BLaER1 treated with 17β-estradiol and CSF1 and Interleukin-3, amounts not matched to agents 10 nM and 100 nM (cell line): Measurements from ENCODE around the gene FNDC11.
A peak's percentile ranks its signal among the peaks of the same experiment; 100 is the strongest.

ENCODE experiments used
- H3K27ac ChIP-seq, 11 experiments: shearing (Covaris generic); formaldehyde crosslinking; 2 replicates each; pipeline ENCODE4 v1.8.1; 2022
- H3K27me3 ChIP-seq, 11 experiments: shearing (Covaris generic); formaldehyde crosslinking; 2 replicates each; pipeline ENCODE4 v1.8.1; 2022
- H3K36me3 ChIP-seq, 11 experiments: shearing (Covaris generic); formaldehyde crosslinking; 2 replicates each; pipeline ENCODE4 v1.8.1; 2022
- H3K4me1 ChIP-seq, 10 experiments: shearing (Covaris generic); formaldehyde crosslinking; 2 replicates each; pipeline ENCODE4 v1.8.1; 2022
- H3K4me2 ChIP-seq, 11 experiments: shearing (Covaris generic); formaldehyde crosslinking; 2 replicates each; pipeline ENCODE4 v1.8.1; 2022
- H3K4me3 ChIP-seq, 10 experiments: shearing (Covaris generic); formaldehyde crosslinking; 2 replicates each; pipeline ENCODE4 v1.8.1; 2022
- H3K9ac ChIP-seq, 11 experiments: shearing (Covaris generic); formaldehyde crosslinking; 2 replicates each; pipeline ENCODE4 v1.8.1; 2022
- H3K9me3 ChIP-seq, 11 experiments: shearing (Covaris generic); formaldehyde crosslinking; replicated peaks in 1 of 11; 2 replicates each; pipeline ENCODE4 v1.8.1; 2022
- H4K20me1 ChIP-seq, 11 experiments: shearing (Covaris generic); formaldehyde crosslinking; 2 replicates each; pipeline ENCODE4 v1.8.1; 2022
- Cebpa-rat ChIP-seq, 11 experiments: shearing (Covaris generic); IDR thresholded peaks; 2 replicates each; pipeline ENCODE4 v1.8.1; 2022

Gene FNDC11

DNA sequence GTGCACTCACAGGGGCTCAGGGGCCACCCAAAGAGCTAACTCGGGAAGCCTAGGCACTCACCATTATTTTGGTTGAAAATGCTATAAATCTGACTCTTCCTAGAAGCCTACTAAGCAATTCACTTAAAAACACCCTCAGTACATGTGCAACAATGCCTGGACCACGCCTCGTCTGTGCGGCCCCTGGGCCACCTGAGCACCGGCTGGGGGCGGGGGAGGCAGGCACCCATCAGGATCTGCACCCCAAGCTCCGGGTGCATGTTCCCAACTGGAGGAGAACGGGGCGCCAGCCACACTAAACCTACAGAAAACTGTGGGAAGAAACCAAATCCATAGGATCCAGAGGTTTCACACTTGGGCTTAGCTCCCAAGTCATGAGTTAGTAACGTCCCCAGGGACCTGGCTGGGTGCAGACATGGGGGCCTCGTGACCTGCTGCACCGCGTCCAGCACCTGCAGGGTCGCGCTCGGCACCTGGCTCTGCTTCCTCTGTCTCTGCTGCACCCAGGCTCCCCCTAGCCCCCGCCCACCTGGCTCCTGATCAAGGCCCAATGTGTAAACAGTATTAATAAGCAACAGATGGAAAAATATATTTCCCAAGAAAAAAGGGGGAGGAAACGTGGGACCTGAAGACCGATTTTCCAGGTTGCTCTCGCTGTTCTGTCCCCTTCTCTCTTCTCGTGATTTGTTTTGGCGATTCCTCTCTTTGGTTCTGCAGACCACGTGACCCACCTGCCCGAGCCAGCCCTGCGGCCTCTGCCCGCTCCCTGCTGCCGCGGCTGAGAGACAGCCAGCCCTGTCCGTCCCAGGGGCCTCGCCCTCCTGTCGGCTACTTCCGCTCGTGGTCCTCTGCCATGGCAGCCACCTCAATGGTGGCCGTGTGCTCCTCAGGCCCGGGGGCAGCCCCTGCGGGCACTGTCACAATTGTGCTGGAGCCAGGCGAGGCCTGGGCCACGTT is 35.6 kb downstream of the FNDC11 start:
- no peak for TF ChIP-seq Cebpa-rat (IDR thresholded peaks at IDR 0.05)
- peak overlapping the region in 8 of 11 experiments; percentile 67 to 83 (median 76); a peak in 15 of 22 replicates for H3K27ac ChIP-seq
- H3K36me3 ChIP-seq = peaks cover 46 to 64% (median 52%) of the 10 kb centered on the region in 11 experiments
- peaks cover 0 to 4% (median 0%) of the 10 kb centered on the region in 11 experiments; a peak in 4 of 22 replicates for H3K27me3 ChIP-seq
- peaks cover 27 to 65% (median 61%) of the 10 kb centered on the region in 10 experiments for H3K4me1 ChIP-seq
- peak overlapping the region in 1 of 10 experiments; percentile 2; a peak in 1 of 20 replicates for H3K4me3 ChIP-seq
- H4K20me1 ChIP-seq = peaks cover 5 to 81% (median 37%) of the 10 kb centered on the region in 11 experiments; a peak in 20 of 22 replicates
- no peaks in the 10 kb centered on the region for H3K9me3 ChIP-seq
- peak overlapping the region; percentile 77 to 98 (median 94); a peak in 21 of 22 replicates for H3K4me2 ChIP-seq
- peak overlapping the region in 8 of 11 experiments; percentile 40 to 70 (median 66); a peak in 11 of 22 replicates for H3K9ac ChIP-seq

- Histone ChIP-seq H3K4me3 (no peak overlapping the region), H3K27me3 (no peaks in the 10 kb centered on the region), H4K20me1 (peaks cover 5 to 86% (median 37%) of the 10 kb centered on the region in 11 experiments; a peak in 20 of 22 replicates), H3K4me1 (peaks cover 27 to 56% (median 51%) of the 10 kb centered on the region in 10 experiments), H3K4me2 (peak overlapping the region in 8 of 11 experiments; percentile 77 to 98 (median 94); a peak in 16 of 22 replicates), H3K9ac (no peak overlapping the region), H3K36me3 (peaks cover 51 to 67% (median 56%) of the 10 kb centered on the region in 11 experiments), H3K27ac (no peak overlapping the region), H3K9me3 (no peaks in the 10 kb centered on the region)
- TF ChIP-seq Cebpa-rat (IDR thresholded peaks at IDR 0.05) = no peak
Observed at GRCh38 chr20:63590218-63591146, 36.5 kb downstream of the FNDC11 start.

GRCh38 chr20:63591147-63591533 is 37.2 kb downstream of the FNDC11 start:
- no peak for TF ChIP-seq Cebpa-rat (IDR thresholded peaks at IDR 0.05)
- Histone ChIP-seq H3K4me2 (no peak overlapping the region), H3K9me3 (no peaks in the 10 kb centered on the region), H3K36me3 (peaks cover 58 to 74% (median 63%) of the 10 kb centered on the region in 11 experiments), H4K20me1 (peaks cover 5 to 92% (median 39%) of the 10 kb centered on the region in 11 experiments; a peak in 20 of 22 replicates), H3K4me1 (peaks cover 27 to 49% (median 45%) of the 10 kb centered on the region in 10 experiments), H3K9ac (no peak overlapping the region), H3K27me3 (no peaks in the 10 kb centered on the region), H3K27ac (no peak overlapping the region), H3K4me3 (no peak overlapping the region)

DNA sequence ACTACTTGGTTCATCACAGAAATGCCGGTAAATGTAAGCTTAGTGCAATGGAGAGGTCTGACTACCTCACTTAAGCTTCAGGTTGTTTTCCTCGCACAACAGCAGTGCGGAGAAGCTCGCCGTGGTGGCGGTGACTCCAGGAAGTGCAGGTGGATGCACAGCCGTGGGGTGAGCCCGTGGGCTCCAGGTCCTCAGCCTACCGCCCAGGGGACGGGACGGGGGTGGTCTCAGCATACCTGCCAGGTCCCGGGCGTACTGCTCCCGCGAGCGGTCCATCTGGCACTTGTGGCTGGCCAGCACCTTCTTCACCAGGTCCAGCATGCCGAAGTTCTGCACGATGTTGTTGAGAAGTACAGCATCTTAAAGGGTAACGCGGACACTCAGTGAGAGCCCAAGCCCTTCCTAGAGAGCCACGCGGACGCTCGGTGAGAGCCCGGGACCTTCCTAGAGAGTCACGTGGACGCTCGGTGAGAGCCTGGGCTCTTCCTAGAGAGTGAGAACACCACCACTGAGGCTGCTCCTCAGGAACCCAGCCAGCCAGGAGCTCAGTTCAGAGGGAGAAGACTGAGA is 37.9 kb downstream of the FNDC11 start:
- Histone ChIP-seq H3K27me3 (no peaks in the 10 kb centered on the region), H3K9ac (no peak overlapping the region), H3K4me2 (no peak overlapping the region), H3K27ac (no peak overlapping the region), H3K9me3 (no peaks in the 10 kb centered on the region), H3K36me3 (peaks cover 63 to 78% (median 70%) of the 10 kb centered on the region in 11 experiments), H4K20me1 (peaks cover 5 to 95% (median 42%) of the 10 kb centered on the region in 11 experiments; a peak in 20 of 22 replicates), H3K4me1 (peaks cover 22 to 42% (median 38%) of the 10 kb centered on the region in 10 experiments), H3K4me3 (no peak overlapping the region)
- no peak for TF ChIP-seq Cebpa-rat (IDR thresholded peaks at IDR 0.05)

DNA sequence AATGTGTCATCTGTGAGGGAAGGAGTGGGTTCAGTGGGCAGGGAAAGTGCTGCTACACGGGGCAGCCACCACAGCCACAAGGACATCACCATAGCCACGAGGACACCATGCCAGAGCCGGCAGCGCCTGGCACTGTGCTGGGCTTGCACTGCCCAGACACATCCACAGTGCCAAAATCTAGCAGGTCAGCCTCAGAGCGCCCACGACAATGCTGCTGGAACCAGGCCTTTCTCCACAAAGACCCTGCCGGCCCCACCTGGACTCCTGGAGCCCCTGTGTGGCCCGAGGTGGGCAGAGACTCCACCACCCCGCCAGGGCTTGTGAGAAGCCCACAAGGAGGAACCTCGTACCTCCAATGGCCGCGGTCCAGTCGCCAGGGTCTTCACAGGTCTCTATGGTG is 38.7 kb downstream of the FNDC11 start:
- Histone ChIP-seq H3K4me2 (no peak overlapping the region), H3K27ac (no peak overlapping the region), H3K27me3 (no peaks in the 10 kb centered on the region), H3K4me3 (no peak overlapping the region), H3K9me3 (no peaks in the 10 kb centered on the region), H3K9ac (no peak overlapping the region), H4K20me1 (peaks cover 5 to 94% (median 35%) of the 10 kb centered on the region in 11 experiments; a peak in 20 of 22 replicates), H3K36me3 (peaks cover 70 to 82% (median 78%) of the 10 kb centered on the region in 11 experiments), H3K4me1 (peaks cover 14 to 34% (median 30%) of the 10 kb centered on the region in 10 experiments)
- TF ChIP-seq Cebpa-rat (IDR thresholded peaks at IDR 0.05) = no peak

- Histone ChIP-seq H3K36me3 (peaks cover 80 to 96% (median 92%) of the 10 kb centered on the region in 11 experiments), H3K27ac (no peak overlapping the region), H3K4me3 (no peak overlapping the region), H3K9ac (no peak overlapping the region), H3K9me3 (no peaks in the 10 kb centered on the region), H4K20me1 (peaks cover 0 to 94% (median 33%) of the 10 kb centered on the region in 11 experiments; a peak in 21 of 22 replicates), H3K4me1 (peaks cover 0 to 20% (median 15%) of the 10 kb centered on the region in 10 experiments; a peak in 18 of 20 replicates), H3K4me2 (no peak overlapping the region), H3K27me3 (no peaks in the 10 kb centered on the region)
- no peak for TF ChIP-seq Cebpa-rat (IDR thresholded peaks at IDR 0.05)
Observed at GRCh38 chr20:63594043-63594561, 40.1 kb downstream of the FNDC11 start.

DNA sequence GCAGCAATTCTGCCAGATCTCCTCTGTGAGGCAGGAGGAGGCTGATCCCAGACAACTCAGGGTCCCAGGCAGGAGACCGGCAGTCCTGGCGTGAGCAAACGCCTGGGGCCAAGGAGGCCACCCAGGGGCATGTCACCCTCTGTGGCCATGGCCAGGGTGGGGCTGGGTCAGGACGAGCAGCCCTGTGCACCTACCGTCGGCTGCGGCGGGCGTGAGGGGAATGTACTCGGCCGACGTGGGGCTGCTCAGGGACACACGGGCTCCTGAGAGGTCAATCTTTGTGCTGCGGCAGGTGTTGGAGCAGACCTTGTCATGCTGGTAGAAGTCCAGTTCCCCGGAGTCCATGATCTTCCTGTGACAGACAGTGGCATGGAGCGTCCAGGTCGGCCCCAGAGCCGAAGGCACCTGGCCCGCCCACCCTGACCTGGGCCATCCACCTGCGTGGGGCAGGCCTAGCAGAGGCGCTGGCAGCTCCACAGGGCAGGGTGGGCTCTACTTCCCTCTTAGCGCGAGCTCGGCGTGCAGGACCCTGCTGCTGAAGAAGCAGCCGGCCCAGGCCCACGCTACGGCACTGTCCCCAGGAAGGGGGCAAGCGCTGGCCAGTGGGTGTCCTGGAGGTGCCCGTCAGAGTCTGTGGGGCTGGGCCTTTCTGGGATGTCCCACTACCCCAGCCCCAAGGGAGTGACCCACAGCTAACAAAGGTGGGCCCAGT is 41.6 kb downstream of the FNDC11 start:
- Histone ChIP-seq H3K36me3 (peaks cover 84 to 97% (median 93%) of the 10 kb centered on the region in 11 experiments), H3K9ac (no peak overlapping the region), H3K4me3 (no peak overlapping the region), H4K20me1 (peaks cover 0 to 94% (median 31%) of the 10 kb centered on the region in 11 experiments; a peak in 18 of 22 replicates), H3K9me3 (no peaks in the 10 kb centered on the region), H3K27me3 (no peaks in the 10 kb centered on the region), H3K27ac (no peak overlapping the region), H3K4me2 (no peak overlapping the region), H3K4me1 (peaks cover 0 to 5% (median under 1%) of the 10 kb centered on the region in 10 experiments; a peak in 7 of 20 replicates)
- TF ChIP-seq Cebpa-rat (IDR thresholded peaks at IDR 0.05) = no peak
